Retinal pigment epithelial cell (primary cell): Measurements from ENCODE around the gene AK1.

Experiments used
- DNase-seq: peaks from one replicate; pipeline ENCODE4 v3.0.0-alpha.2; 2010; ENCODE audit warnings: low read depth
- H3K4me3 ChIP-seq: 2 replicates; pipeline ENCODE4 v1.5.1; 2011; ENCODE audit warnings: mild to moderate bottlenecking, low read length, control low read depth, moderate library complexity
- CTCF ChIP-seq: conservative IDR thresholded peaks from 2 replicates; pipeline ENCODE4 v1.5.1; 2011; ENCODE audit warnings: low read depth, low read length, control low read depth, inconsistent platforms

AK1 gene

GRCh38 chr9:127835991-127836516 is 41.4 kb downstream of the AK1 start:
- H3K4me3 ChIP-seq: no peak overlapping the region
- TF ChIP-seq CTCF: no peak
- DNase-seq: no peak

GRCh38 chr9:127833555-127833954 is 43.9 kb downstream of the AK1 start:
- no peak for DNase-seq
- no peak for TF ChIP-seq CTCF
- no peak overlapping the region for H3K4me3 ChIP-seq

GRCh38 chr9:127832248-127832647 is 45.2 kb downstream of the AK1 start:
- no peak for DNase-seq
- no peak for TF ChIP-seq CTCF
- H3K4me3 ChIP-seq: no peak overlapping the region

GRCh38 chr9:127829205-127829906 is 48.1 kb downstream of the AK1 start:
- DNase-seq: no peak
- no peak overlapping the region for H3K4me3 ChIP-seq
- TF ChIP-seq CTCF: no peak

GRCh38 chr9:127828262-127829031 is 49.0 kb downstream of the AK1 start:
- DNase-seq: no peak
- peak; percentile 3 for TF ChIP-seq CTCF
- peak overlapping the region; percentile 29 for H3K4me3 ChIP-seq

- no peak for TF ChIP-seq CTCF
- no peak overlapping the region for H3K4me3 ChIP-seq
- DNase-seq: no peak
Measured at GRCh38 chr9:127826253-127826913, 51.1 kb downstream of the AK1 start.
